Breast epithelium (tissue), 3 donors: ENCODE results near the gene ATP2B3.

Experiments used
- POLR2A ChIP-seq: fragments of 450-650 bp; IDR thresholded peaks from one replicate; pipeline ENCODE4 v1.6.1; 2016; ENCODE audit warnings: antibody characterized with exemption, mild to moderate bottlenecking, moderate library complexity
- TF ChIP-seq, protein P1 (sequence below), 3 donors: fragments of 450-650 bp; IDR thresholded peaks; one replicate each; pipeline ENCODE4 v1.5.1; 2016 to 2017; ENCODE audit warnings: antibody characterized with exemption in 3 of 3, mild to moderate bottlenecking in 3 of 3, moderate library complexity in 3 of 3

DNA sequence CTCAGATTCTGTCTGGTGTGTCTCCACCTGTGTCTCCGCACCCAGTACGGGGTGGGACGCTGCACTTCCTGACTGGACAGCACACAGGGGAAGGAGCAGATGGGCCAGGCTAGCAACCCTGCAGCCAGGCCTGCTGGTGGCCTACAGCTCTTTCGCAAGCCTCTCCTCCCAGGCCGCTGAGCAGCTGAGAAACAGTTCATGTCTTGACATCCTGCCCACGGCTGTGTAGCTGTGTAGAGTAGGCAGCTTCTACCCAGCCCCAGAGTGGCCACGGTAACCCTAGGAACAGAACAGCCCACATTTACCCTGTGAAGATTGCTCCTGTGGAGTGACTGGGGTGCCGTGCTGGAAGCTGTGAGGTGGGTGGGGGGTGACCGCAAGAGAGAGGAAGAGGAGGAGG, 42.6 kb downstream of the ATP2B3 start:
- TF ChIP-seq POLR2A = no peak
- TF ChIP-seq, protein P1, sequence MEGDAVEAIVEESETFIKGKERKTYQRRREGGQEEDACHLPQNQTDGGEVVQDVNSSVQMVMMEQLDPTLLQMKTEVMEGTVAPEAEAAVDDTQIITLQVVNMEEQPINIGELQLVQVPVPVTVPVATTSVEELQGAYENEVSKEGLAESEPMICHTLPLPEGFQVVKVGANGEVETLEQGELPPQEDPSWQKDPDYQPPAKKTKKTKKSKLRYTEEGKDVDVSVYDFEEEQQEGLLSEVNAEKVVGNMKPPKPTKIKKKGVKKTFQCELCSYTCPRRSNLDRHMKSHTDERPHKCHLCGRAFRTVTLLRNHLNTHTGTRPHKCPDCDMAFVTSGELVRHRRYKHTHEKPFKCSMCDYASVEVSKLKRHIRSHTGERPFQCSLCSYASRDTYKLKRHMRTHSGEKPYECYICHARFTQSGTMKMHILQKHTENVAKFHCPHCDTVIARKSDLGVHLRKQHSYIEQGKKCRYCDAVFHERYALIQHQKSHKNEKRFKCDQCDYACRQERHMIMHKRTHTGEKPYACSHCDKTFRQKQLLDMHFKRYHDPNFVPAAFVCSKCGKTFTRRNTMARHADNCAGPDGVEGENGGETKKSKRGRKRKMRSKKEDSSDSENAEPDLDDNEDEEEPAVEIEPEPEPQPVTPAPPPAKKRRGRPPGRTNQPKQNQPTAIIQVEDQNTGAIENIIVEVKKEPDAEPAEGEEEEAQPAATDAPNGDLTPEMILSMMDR (IDR thresholded peaks at IDR 0.05) = no peak
